Transverse colon (tissue), 4 donors: ENCODE data around the gene RTP3. TPM values are rescaled to one million over a fixed set of nuclear protein-coding genes. Genes with fewer than 3 reads are reported as not detected.

ENCODE experiments used
- DNase-seq: peaks from one replicate; pipeline ENCODE4 v3.0.0-alpha.2; 2019
- H3K27ac ChIP-seq, 4 donors: fragments of 200-600 bp; sonication (generic); 2 replicates each; pipeline ENCODE4 v1.5.1; 2016 to 2018; ENCODE audit warnings: inconsistent platforms in 4 of 4
- H3K27me3 ChIP-seq: fragments of 200-600 bp; sonication (generic); 2 replicates; pipeline ENCODE4 v1.5.1; 2017; ENCODE audit warnings: inconsistent platforms
- H3K36me3 ChIP-seq, 4 donors: fragments of 200-600 bp; sonication (generic); 2 replicates each; pipeline ENCODE4 v1.5.1; 2017 to 2019; ENCODE audit warnings: inconsistent platforms in 4 of 4
- H3K4me1 ChIP-seq, 4 donors: fragments of 200-600 bp; sonication (generic); 2 replicates each; pipeline ENCODE4 v1.5.1; 2017 to 2020; ENCODE audit warnings: inconsistent platforms in 4 of 4
- H3K4me3 ChIP-seq, 4 donors: fragments of 200-600 bp; sonication (generic); 1 replicate in 1 of 4; 2 replicates in 3 of 4; pipeline versions ENCODE4 v1.5.1 to v1.6.1; 2017 to 2019; ENCODE audit warnings: inconsistent platforms in 4 of 4
- H3K9me3 ChIP-seq, 2 donors: fragments of 200-600 bp; sonication (generic); 2 replicates each; pipeline ENCODE4 v1.5.1; 2017 to 2019; ENCODE audit warnings: inconsistent platforms in 2 of 2
- CTCF ChIP-seq, 5 experiments: fragments of 200-600 bp in 3 of 5; fragments of 450-650 bp in 2 of 5; sonication (generic) in 3 of 5; IDR thresholded peaks; 1 replicate in 2 of 5; 2 replicates in 3 of 5; pipeline ENCODE4 v1.5.1; 2016 to 2017; ENCODE audit warnings: antibody characterized with exemption in 5 of 5, inconsistent platforms in 3 of 5, mild to moderate bottlenecking in 2 of 5, moderate library complexity in 1 of 5
- EP300 ChIP-seq: sonication (generic); formaldehyde crosslinking; IDR thresholded peaks from one replicate; pipeline ENCODE4 v1.6.1; 2017; ENCODE audit warnings: antibody characterized with exemption, low read depth
- POLR2A ChIP-seq: fragments of 450-650 bp; IDR thresholded peaks from one replicate; pipeline ENCODE4 v1.6.1; 2016; ENCODE audit warnings: antibody characterized with exemption, mild to moderate bottlenecking, moderate library complexity
- POLR2AphosphoS5 ChIP-seq, 3 donors: sonication (generic); formaldehyde crosslinking; IDR thresholded peaks; one replicate each; pipeline ENCODE4 v1.6.1; 2016; ENCODE audit warnings: antibody characterized with exemption in 3 of 3
- WGBS, 2 donors: methylation state at CpG; one replicate each; pipeline ENCODE4 v1.1.5; 2018; ENCODE audit warnings: low coverage in 1 of 2; 5-methylcytosine and 5-hydroxymethylcytosine counted together
- in situ Hi-C, 4 donors: fragments of 200-750 bp; cut with MboI; loops; one replicate each; pipeline versions ENCODE4 v1.15.0 to v1.15.1; 2017; ENCODE audit warnings: low sequenced_read_pairs in 3 of 4, low pct_ligation_motif_present in 1 of 4, low pct_unique_long_range_greater_than_20kb in 1 of 4
- intact Hi-C: fragments of 100-400 bp; cut with DNase I; formaldehyde crosslinking; loops from one replicate; pipeline ENCODE4 v1.15.1; 2023; ENCODE audit warnings: low total_unique reads
- total RNA-seq, 4 donors: library from RNA; depleted of rRNA; stranded (reverse); fragments of >200 nt; gene quantifications; one replicate each; pipeline ENCODE4 v1.1.0, GENCODE V29; 2016

RTP3 gene
- total RNA-seq, 4 donors from 2014 or later, result not detected

- intact Hi-C loops (no loop called here), in situ Hi-C loops (no loop called here)
- whole genome bisulfite sequencing, 2 donors, result 36% methylated on average over 3 of the region's 3 CpGs; no CpG with 5 or more reads in 1 of the 2 donors
- DNase-seq, result no peak
- H3K4me3 ChIP-seq, result no peak overlapping the region
- no peak overlapping the region for H3K27ac ChIP-seq
- TF ChIP-seq POLR2A (no peak), POLR2AphosphoS5 (IDR thresholded peaks at IDR 0.05) (no peak), CTCF (IDR thresholded peaks at IDR 0.05) (no peak), EP300 (no peak)
- H3K36me3 ChIP-seq, result no peaks in the 10 kb centered on the region
- H3K9me3 ChIP-seq, result no peaks in the 10 kb centered on the region
- H3K27me3 ChIP-seq, result no peaks in the 10 kb centered on the region
- H3K4me1 ChIP-seq, result no peaks in the 10 kb centered on the region
Observed at GRCh38 chr3:46454209-46454595, 43.6 kb upstream of the RTP3 start.

- no peak for TF ChIP-seq POLR2A
- TF ChIP-seq CTCF (IDR thresholded peaks at IDR 0.05), result no peak
- TF ChIP-seq POLR2AphosphoS5 (IDR thresholded peaks at IDR 0.05), result no peak
- no peak for TF ChIP-seq EP300
- H3K36me3 ChIP-seq, result no peaks in the 10 kb centered on the region
- in situ Hi-C loops (no loop called here), intact Hi-C loops (no loop called here)
- no peak overlapping the region for H3K4me3 ChIP-seq
- 70% methylated on average over 6 of the region's 7 CpGs; no CpG with 5 or more reads in 1 of the 2 donors for WGBS, 2 donors
- H3K27ac ChIP-seq, result no peak overlapping the region
- H3K9me3 ChIP-seq, result no peaks in the 10 kb centered on the region
- no peak for DNase-seq
- H3K27me3 ChIP-seq, result no peaks in the 10 kb centered on the region
- H3K4me1 ChIP-seq, result no peaks in the 10 kb centered on the region
Observed at GRCh38 chr3:46454606-46455005, 43.2 kb upstream of the RTP3 start.

GRCh38 chr3:46455231-46456115, 42.3 kb upstream of the RTP3 start:
- WGBS, 2 donors, result 87% methylated on average over 21 of the region's 21 CpGs; no CpG with 5 or more reads in 1 of the 2 donors
- Histone ChIP-seq H3K36me3 (no peaks in the 10 kb centered on the region), H3K4me1 (no peaks in the 10 kb centered on the region), H3K9me3 (no peaks in the 10 kb centered on the region), H3K4me3 (no peak overlapping the region), H3K27ac (no peak overlapping the region), H3K27me3 (no peaks in the 10 kb centered on the region)
- intact Hi-C loops, result no loop called here
- TF ChIP-seq POLR2AphosphoS5 (IDR thresholded peaks at IDR 0.05) (no peak), CTCF (IDR thresholded peaks at IDR 0.05) (no peak), EP300 (no peak), POLR2A (no peak)
- no peak for DNase-seq
- in situ Hi-C loops, result no loop called here

GRCh38 chr3:46456118-46456517, 41.7 kb upstream of the RTP3 start:
- in situ Hi-C loops (no loop called here), intact Hi-C loops (no loop called here)
- no peak for TF ChIP-seq POLR2A
- TF ChIP-seq CTCF (IDR thresholded peaks at IDR 0.05), result no peak
- no peak for TF ChIP-seq EP300
- TF ChIP-seq POLR2AphosphoS5 (IDR thresholded peaks at IDR 0.05), result no peak
- no peak for DNase-seq
- no peaks in the 10 kb centered on the region for H3K27me3 ChIP-seq
- 63 to 89% methylated on average over 2 to 14 of the region's 14 CpGs for WGBS, 2 donors
- no peaks in the 10 kb centered on the region for H3K36me3 ChIP-seq
- no peak overlapping the region for H3K27ac ChIP-seq
- H3K4me1 ChIP-seq, result no peaks in the 10 kb centered on the region
- H3K9me3 ChIP-seq, result no peaks in the 10 kb centered on the region
- H3K4me3 ChIP-seq, result no peak overlapping the region
